Osteocyte (in vitro differentiated cells): ENCODE measurements around the gene CNFN. TPM values are rescaled to one million over a fixed set of nuclear protein-coding genes. Genes with fewer than 3 reads are reported as not detected.

Source experiments
- DNase-seq: peaks from one replicate; pipeline ENCODE4 v3.0.0; 2021; ENCODE audit warnings: mixed read lengths; ENCODE audit not compliant: unreplicated experiment; ENCODE audit errors: extremely low spot score
- H3K27ac Mint-ChIP-seq: one replicate; pipeline ENCODE4 v1.8.0; 2021; ENCODE audit warnings: mild to moderate bottlenecking, mixed read lengths; ENCODE audit not compliant: unreplicated experiment
- H3K27me3 Mint-ChIP-seq: one replicate; pipeline ENCODE4 v1.8.0; 2021; ENCODE audit warnings: mixed read lengths; ENCODE audit not compliant: unreplicated experiment
- H3K36me3 Mint-ChIP-seq: one replicate; pipeline ENCODE4 v1.8.0; 2021; ENCODE audit warnings: mixed read lengths; ENCODE audit not compliant: unreplicated experiment
- H3K4me1 Mint-ChIP-seq: one replicate; pipeline ENCODE4 v1.8.0; 2021; ENCODE audit warnings: mixed read lengths; ENCODE audit not compliant: unreplicated experiment
- H3K4me3 Mint-ChIP-seq: one replicate; pipeline ENCODE4 v1.8.0; 2021; ENCODE audit warnings: mild to moderate bottlenecking, moderate library complexity, mixed read lengths; ENCODE audit not compliant: unreplicated experiment
- H3K9me3 Mint-ChIP-seq: one replicate; pipeline ENCODE4 v1.8.0; 2021; ENCODE audit warnings: mixed read lengths; ENCODE audit not compliant: unreplicated experiment
- total RNA-seq: library from RNA; stranded (reverse); gene quantifications from 2 replicates; pipeline ENCODE4 v1.2.1, GENCODE V29; 2021
- TF ChIP-seq, protein P1 (sequence below): fragments of 200-600 bp; sonication (generic); IDR thresholded peaks from 2 replicates; pipeline ENCODE4 v1.5.0; 2021; ENCODE audit warnings: antibody characterized with exemption, mild to moderate bottlenecking, moderate library complexity

CNFN gene
- total RNA-seq, 1 donor from 2014 or later = not detected

DNA sequence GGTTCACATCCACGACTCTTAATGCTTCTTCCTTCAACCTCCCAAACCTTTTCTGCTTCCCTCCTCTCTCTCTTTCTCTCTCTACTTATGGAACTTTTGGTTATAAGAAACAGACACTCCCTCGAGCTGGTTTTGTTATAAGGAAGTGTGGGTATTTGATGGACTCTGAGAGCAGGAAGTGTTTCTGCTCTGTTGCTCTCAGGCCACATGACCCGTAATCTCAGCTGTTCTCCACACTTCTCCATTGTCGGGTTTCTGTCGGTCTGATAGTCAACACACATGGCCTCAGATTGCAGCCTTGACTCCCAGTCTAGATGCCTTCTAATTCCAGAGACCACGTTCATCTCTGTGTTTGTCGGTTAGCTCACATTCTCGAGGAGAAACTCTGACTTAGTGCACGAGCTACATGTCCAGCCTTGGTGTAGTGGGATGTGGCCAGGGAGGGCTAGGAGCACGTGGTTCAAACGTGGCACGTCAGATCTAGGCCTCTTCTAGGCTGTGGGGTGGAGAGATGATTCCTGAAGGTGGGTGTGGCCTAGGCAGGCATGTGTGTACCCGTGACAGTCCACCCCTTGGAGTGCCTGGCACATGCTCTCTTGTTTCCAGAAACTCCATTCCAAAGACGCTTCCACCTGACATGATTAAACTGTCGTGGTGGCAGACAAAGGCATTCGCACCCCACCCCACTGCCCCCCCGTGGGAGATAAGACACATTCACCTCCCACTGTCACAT, 26.3 kb downstream of the CNFN start:
- H3K4me3 Mint-ChIP-seq = no peak overlapping the region
- H3K27me3 Mint-ChIP-seq = no peaks in the 10 kb centered on the region
- peaks cover 14% of the 10 kb centered on the region for H3K4me1 Mint-ChIP-seq
- DNase-seq = no peak
- peaks cover 34% of the 10 kb centered on the region for H3K36me3 Mint-ChIP-seq
- no peaks in the 10 kb centered on the region for H3K9me3 Mint-ChIP-seq
- no peak overlapping the region for H3K27ac Mint-ChIP-seq
- TF ChIP-seq, protein P1, sequence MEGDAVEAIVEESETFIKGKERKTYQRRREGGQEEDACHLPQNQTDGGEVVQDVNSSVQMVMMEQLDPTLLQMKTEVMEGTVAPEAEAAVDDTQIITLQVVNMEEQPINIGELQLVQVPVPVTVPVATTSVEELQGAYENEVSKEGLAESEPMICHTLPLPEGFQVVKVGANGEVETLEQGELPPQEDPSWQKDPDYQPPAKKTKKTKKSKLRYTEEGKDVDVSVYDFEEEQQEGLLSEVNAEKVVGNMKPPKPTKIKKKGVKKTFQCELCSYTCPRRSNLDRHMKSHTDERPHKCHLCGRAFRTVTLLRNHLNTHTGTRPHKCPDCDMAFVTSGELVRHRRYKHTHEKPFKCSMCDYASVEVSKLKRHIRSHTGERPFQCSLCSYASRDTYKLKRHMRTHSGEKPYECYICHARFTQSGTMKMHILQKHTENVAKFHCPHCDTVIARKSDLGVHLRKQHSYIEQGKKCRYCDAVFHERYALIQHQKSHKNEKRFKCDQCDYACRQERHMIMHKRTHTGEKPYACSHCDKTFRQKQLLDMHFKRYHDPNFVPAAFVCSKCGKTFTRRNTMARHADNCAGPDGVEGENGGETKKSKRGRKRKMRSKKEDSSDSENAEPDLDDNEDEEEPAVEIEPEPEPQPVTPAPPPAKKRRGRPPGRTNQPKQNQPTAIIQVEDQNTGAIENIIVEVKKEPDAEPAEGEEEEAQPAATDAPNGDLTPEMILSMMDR = no peak

DNA sequence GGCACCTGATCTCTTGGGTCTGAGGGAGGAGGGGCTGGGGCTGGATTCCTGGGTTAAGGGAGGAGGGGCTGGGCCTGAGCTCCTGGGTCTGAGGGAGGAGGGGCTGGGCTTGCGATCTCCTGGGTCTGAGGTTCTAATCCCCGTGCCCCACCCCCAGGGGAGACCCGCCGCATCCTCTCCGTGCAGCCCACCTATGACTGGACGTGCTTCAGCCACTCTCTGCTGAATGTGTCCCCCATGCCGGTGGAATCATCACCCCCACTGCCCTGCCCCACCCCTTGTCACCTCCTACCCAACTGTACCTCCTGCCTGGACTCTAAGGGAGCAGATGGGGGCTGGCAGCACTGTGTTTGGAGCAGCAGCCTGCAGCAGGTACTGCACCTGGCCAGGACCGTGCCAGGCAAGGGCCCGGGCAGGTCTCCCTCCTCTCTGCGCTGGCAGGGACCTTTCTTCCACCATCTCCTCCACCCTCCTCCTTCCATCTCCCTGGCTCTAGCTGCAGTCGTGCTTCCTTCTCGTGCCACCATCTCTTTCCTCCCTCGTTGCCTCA, 27.1 kb downstream of the CNFN start:
- peaks cover 34% of the 10 kb centered on the region for H3K36me3 Mint-ChIP-seq
- no peak overlapping the region for H3K27ac Mint-ChIP-seq
- H3K4me1 Mint-ChIP-seq = peaks cover 14% of the 10 kb centered on the region
- no peaks in the 10 kb centered on the region for H3K9me3 Mint-ChIP-seq
- TF ChIP-seq, protein P1 = no peak
- H3K4me3 Mint-ChIP-seq = no peak overlapping the region
- H3K27me3 Mint-ChIP-seq = no peaks in the 10 kb centered on the region
- no peak for DNase-seq

DNA sequence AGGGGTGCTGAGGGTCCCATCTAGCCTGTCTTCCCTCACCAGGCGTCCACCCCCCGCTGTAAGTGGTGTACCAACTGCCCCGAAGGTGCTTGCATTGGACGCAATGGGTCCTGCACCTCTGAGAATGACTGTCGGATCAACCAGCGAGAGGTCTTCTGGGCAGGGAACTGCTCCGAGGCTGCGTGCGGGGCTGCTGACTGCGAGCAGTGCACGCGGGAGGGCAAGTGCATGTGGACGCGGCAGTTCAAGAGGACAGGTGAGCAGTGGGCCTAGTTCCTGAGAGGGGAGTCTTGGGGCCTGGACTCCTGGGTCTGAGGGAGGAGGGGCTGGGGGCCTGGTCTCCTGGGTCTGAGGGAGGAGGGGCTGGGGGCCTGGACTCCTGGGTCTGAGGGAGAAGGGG, 27.8 kb downstream of the CNFN start:
- peaks cover 35% of the 10 kb centered on the region for H3K36me3 Mint-ChIP-seq
- TF ChIP-seq, protein P1 = no peak
- no peaks in the 10 kb centered on the region for H3K9me3 Mint-ChIP-seq
- DNase-seq = no peak
- no peaks in the 10 kb centered on the region for H3K27me3 Mint-ChIP-seq
- no peak overlapping the region for H3K27ac Mint-ChIP-seq
- H3K4me1 Mint-ChIP-seq = peaks cover 14% of the 10 kb centered on the region
- no peak overlapping the region for H3K4me3 Mint-ChIP-seq

DNA sequence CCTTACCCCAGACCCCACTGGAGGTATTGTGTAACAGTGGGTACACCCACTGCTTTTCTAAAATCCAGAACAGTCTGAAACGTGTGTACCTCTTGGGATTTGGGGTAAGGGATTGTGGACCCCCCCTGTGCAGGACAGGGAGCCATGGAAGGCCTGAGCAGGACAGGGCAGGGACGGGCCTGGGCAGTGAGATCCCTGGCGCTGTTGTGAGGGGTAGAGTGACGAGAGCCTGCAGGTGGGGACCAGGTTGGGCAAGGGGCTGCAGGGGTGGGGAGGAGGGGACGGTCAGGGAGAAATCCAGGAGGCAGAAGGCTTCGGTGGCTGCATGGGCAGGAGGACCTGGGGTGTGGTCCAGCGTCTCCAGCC, 28.6 kb downstream of the CNFN start:
- H3K27me3 Mint-ChIP-seq = no peaks in the 10 kb centered on the region
- no peak overlapping the region for H3K27ac Mint-ChIP-seq
- TF ChIP-seq, protein P1 = no peak
- peaks cover 35% of the 10 kb centered on the region for H3K36me3 Mint-ChIP-seq
- no peaks in the 10 kb centered on the region for H3K9me3 Mint-ChIP-seq
- H3K4me3 Mint-ChIP-seq = no peak overlapping the region
- DNase-seq = no peak
- H3K4me1 Mint-ChIP-seq = peaks cover 10% of the 10 kb centered on the region

DNA sequence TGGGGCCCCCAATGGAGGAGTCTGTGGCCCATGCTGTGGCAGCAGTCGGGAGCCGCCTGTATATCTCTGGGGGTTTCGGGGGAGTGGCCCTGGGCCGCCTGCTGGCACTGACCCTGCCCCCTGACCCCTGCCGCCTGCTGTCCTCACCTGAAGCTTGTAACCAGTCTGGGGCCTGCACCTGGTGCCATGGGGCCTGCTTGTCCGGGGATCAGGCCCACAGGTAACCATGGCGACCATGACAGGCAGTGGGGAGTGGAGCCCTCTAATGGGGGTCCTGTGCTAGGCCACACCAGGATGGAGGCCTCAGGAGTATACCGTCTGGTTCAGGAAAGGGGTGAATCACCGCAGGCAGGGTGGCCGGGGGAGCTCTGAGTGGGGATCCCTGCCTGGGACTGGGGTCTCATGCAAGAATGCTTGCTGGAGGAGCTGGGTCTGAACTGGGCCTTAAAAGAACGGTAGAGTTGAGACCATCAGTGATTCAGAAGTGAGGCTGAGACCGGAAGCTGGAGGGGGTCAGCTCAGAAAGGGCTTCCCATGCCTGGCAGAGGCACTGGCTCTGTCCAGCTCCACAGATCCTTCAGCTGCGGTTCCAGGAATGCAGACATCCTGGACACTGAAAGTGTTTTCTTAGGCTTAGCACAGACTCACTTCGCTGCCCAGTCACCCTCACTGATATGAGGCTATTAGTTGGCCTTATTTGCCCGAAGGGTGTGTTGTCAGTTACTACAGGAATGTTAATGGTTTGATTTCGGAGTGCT, 29.1 kb downstream of the CNFN start:
- no peak overlapping the region for H3K27ac Mint-ChIP-seq
- no peak overlapping the region for H3K4me3 Mint-ChIP-seq
- no peaks in the 10 kb centered on the region for H3K9me3 Mint-ChIP-seq
- no peak for DNase-seq
- H3K4me1 Mint-ChIP-seq = peaks cover 7% of the 10 kb centered on the region
- H3K27me3 Mint-ChIP-seq = no peaks in the 10 kb centered on the region
- peaks cover 35% of the 10 kb centered on the region for H3K36me3 Mint-ChIP-seq
- TF ChIP-seq, protein P1 = no peak
